HepG2 (cell line): ENCODE results near the gene MYL6. TPM values are rescaled to one million over a fixed set of nuclear protein-coding genes. Genes with fewer than 3 reads are reported as not detected.

Experiments
- FOXO4 ChIP-seq: sonication (generic); formaldehyde crosslinking; conservative IDR thresholded peaks from 2 replicates; pipeline ENCODE4 v1.8.1; 2023; ENCODE audit warnings: missing genetic modification reagents
- IKZF5 ChIP-seq: IDR thresholded peaks from 2 replicates; pipeline ENCODE4 v1.6.1; 2018; ENCODE audit warnings: missing genetic modification reagents, mild to moderate bottlenecking, missing compliant biosample characterization
- JUNB ChIP-seq: sonication (generic); formaldehyde crosslinking; IDR thresholded peaks from 2 replicates; pipeline ENCODE4 v1.8.0; 2022; ENCODE audit warnings: missing genetic modification reagents, mild to moderate bottlenecking, borderline replicate concordance
- MAZ ChIP-seq, 2 experiments: sonication (generic) in 1 of 2; formaldehyde crosslinking in 1 of 2; IDR thresholded peaks; 2 replicates each; pipeline versions ENCODE4 v1.5.0 to v1.6.1; 2012 to 2020; ENCODE audit warnings: low read depth in 2 of 2, mild to moderate bottlenecking in 2 of 2, borderline replicate concordance in 1 of 2, improper control_type of control experiment in 1 of 2, low read length in 1 of 2, missing genetic modification reagents in 1 of 2, moderate library complexity in 1 of 2
- MYNN ChIP-seq: sonication (generic); formaldehyde crosslinking; IDR thresholded peaks from 2 replicates; pipeline ENCODE4 v1.4.0; 2020; ENCODE audit warnings: mild to moderate bottlenecking, low read depth, missing genetic modification reagents
- NFIC ChIP-seq: IDR thresholded peaks from 2 replicates; pipeline ENCODE4 v1.6.1; 2012; ENCODE audit warnings: mild to moderate bottlenecking, low read length, inconsistent platforms
- NR1H2 ChIP-seq: sonication (generic); formaldehyde crosslinking; IDR thresholded peaks from 2 replicates; pipeline ENCODE4 v1.8.1; 2022; ENCODE audit warnings: low read depth, missing genetic modification reagents, borderline replicate concordance
- NR3C1 ChIP-seq: sonication (generic); formaldehyde crosslinking; IDR thresholded peaks from 2 replicates; pipeline ENCODE4 v1.4.0; 2020; ENCODE audit warnings: missing genetic modification reagents
- POLR2A ChIP-seq, 2 experiments: IDR thresholded peaks; 2 replicates each; pipeline ENCODE4 v1.6.1; 2011; ENCODE audit warnings: low read depth in 2 of 2, low read length in 2 of 2, mild to moderate bottlenecking in 1 of 2, moderate library complexity in 1 of 2; ENCODE audit not compliant: insufficient read depth in 1 of 2
- SIN3A ChIP-seq: IDR thresholded peaks from 2 replicates; pipeline ENCODE4 v1.6.1; 2011; ENCODE audit warnings: low read depth, mild to moderate bottlenecking, control low read depth, low read length, borderline replicate concordance
- SKIL ChIP-seq: sonication (generic); formaldehyde crosslinking; IDR thresholded peaks from 2 replicates; pipeline ENCODE4 v1.8.0; 2022; ENCODE audit warnings: missing genetic modification reagents, mild to moderate bottlenecking, moderate library complexity, borderline replicate concordance
- SMARCE1 ChIP-seq: fragments of 450-650 bp; IDR thresholded peaks from 2 replicates; pipeline ENCODE4 v1.6.1; 2017; ENCODE audit warnings: borderline replicate concordance
- TARDBP ChIP-seq: sonication (generic); formaldehyde crosslinking; IDR thresholded peaks from 2 replicates; pipeline ENCODE4 v1.8.0; 2022; ENCODE audit warnings: mild to moderate bottlenecking, missing genetic modification reagents
- XBP1 ChIP-seq: sonication (generic); formaldehyde crosslinking; IDR thresholded peaks from 2 replicates; pipeline ENCODE4 v1.5.0; 2020; ENCODE audit warnings: missing genetic modification reagents
- ZBTB2 ChIP-seq: sonication (generic); formaldehyde crosslinking; IDR thresholded peaks from 2 replicates; pipeline ENCODE4 v1.8.0; 2022; ENCODE audit warnings: low read depth, missing genetic modification reagents
- ZBTB46 ChIP-seq: sonication (generic); formaldehyde crosslinking; IDR thresholded peaks from 2 replicates; pipeline ENCODE4 v1.4.0; 2020; ENCODE audit warnings: mild to moderate bottlenecking, missing genetic modification reagents, borderline replicate concordance
- ZNF451 ChIP-seq: sonication (generic); formaldehyde crosslinking; IDR thresholded peaks from 2 replicates; pipeline ENCODE4 v1.5.0; 2020; ENCODE audit warnings: mild to moderate bottlenecking, missing genetic modification reagents
- ZNF788 ChIP-seq: sonication (generic); formaldehyde crosslinking; IDR thresholded peaks from 2 replicates; pipeline ENCODE4 v1.5.0; 2020; ENCODE audit warnings: mild to moderate bottlenecking, missing genetic modification reagents, borderline replicate concordance
- ZNF850 ChIP-seq: sonication (generic); formaldehyde crosslinking; conservative IDR thresholded peaks from 2 replicates; pipeline ENCODE4 v1.9.0; 2021; ENCODE audit warnings: mild to moderate bottlenecking, missing genetic modification reagents
- ZNF891 ChIP-seq: sonication (generic); formaldehyde crosslinking; IDR thresholded peaks from 2 replicates; pipeline ENCODE4 v1.5.0; 2020; ENCODE audit warnings: mild to moderate bottlenecking, missing genetic modification reagents
- polyA plus RNA-seq, 8 experiments: library from polyadenylated mRNA; depleted of rRNA in 3 of 8; stranded (reverse) in 7 of 8; unstranded in 1 of 8; fragments of >200 nt; fragmentation: Illumina TruSeq in 4 of 8; extraction: Trizol in 4 of 8; gene quantifications; 2 replicates each; pipeline versions ENCODE4 v1.2.1 to v1.2.3, GENCODE V29; 2011 to 2016; ENCODE audit warnings: low read depth in 4 of 8, missing spikeins in 1 of 8, mixed read lengths in 1 of 8; ENCODE audit not compliant: insufficient read depth in 1 of 8
- total RNA-seq, 5 experiments: library from RNA; depleted of rRNA; stranded (reverse); fragments of >200 nt; fragmentation: Illumina TruSeq; extraction: Trizol; gene quantifications; 2 replicates each; pipeline ENCODE4 v1.2.3, GENCODE V29; 2016; ENCODE audit warnings: low read depth in 1 of 5

Gene MYL6
- total and polyA plus RNA-seq, 2 of the 13 experiments (the other 11 are each of a cell fraction or from before 2014, with no cell fraction given): 1,127 to 1,192 TPM

GRCh38 chr12:56157201-56158028 lies 744 bp upstream of the MYL6 start (continued):
- TF ChIP-seq SIN3A: peak; percentile 28; the same call in 1 of the 2 replicates
- TF ChIP-seq NFIC: no peak
- no peak for TF ChIP-seq ZBTB46 (CRISPR knock-in tag)
- TF ChIP-seq SKIL (CRISPR knock-in tag): no peak
- TF ChIP-seq TARDBP (CRISPR knock-in tag): 0 out of 2 replicates have a peak, but pooled peaks have one; percentile 7
- no peak for TF ChIP-seq ZNF451 (CRISPR knock-in tag)
- no peak for TF ChIP-seq JUNB (CRISPR knock-in tag)
- peak in 1 of 2 experiments; percentile 44; a peak in 1 of 4 replicates for TF ChIP-seq POLR2A (IDR thresholded peaks at IDR 0.05; ENCODE audit: insufficient read depth in 1 of 2, low read depth in 2 of 2, low read length in 2 of 2)
- TF ChIP-seq MAZ (IDR thresholded peaks at IDR 0.05; ENCODE audit: borderline replicate concordance, low read depth, low read length): no peak
- 0 out of 2 replicates have a peak, but pooled peaks have one; percentile 14 for TF ChIP-seq MAZ (CRISPR knock-in tag; IDR thresholded peaks at IDR 0.05; ENCODE audit: low read depth)
- peak; percentile 41; the same call in 1 of the 2 replicates for TF ChIP-seq ZBTB2 (CRISPR knock-in tag)
- TF ChIP-seq ZNF850 (CRISPR knock-in tag): no peak
- no peak for TF ChIP-seq NR1H2 (CRISPR knock-in tag)
- TF ChIP-seq FOXO4 (CRISPR knock-in tag): no peak
- no peak for TF ChIP-seq NR3C1 (CRISPR knock-in tag)
- no peak for TF ChIP-seq SMARCE1
- no peak; the same call in 1 of the 2 replicates for TF ChIP-seq MYNN (CRISPR knock-in tag)
- TF ChIP-seq IKZF5 (CRISPR knock-in tag): no peak
- TF ChIP-seq ZNF891 (CRISPR knock-in tag): peak; percentile 77; the same call in 1 of the 2 replicates
- TF ChIP-seq ZNF788 (CRISPR knock-in tag): no peak
- TF ChIP-seq XBP1: no peak
